Stimulated activated CD8-positive, alpha-beta memory T cell treated with anti-CD3 and anti-CD28 coated beads, Interleukin-12 subunit alpha, Interleukin-12 subunit beta, amount 100 ng/mL, for 1 hour (primary cell): ENCODE measurements around the gene COL23A1.
A peak's percentile ranks its signal among the peaks of the same experiment; 100 is the strongest.

Experiments used
- DNase-seq: peaks from one replicate; pipeline ENCODE4 v3.0.0-alpha.2; 2020; ENCODE audit warnings: low read depth

The COL23A1 gene

DNA sequence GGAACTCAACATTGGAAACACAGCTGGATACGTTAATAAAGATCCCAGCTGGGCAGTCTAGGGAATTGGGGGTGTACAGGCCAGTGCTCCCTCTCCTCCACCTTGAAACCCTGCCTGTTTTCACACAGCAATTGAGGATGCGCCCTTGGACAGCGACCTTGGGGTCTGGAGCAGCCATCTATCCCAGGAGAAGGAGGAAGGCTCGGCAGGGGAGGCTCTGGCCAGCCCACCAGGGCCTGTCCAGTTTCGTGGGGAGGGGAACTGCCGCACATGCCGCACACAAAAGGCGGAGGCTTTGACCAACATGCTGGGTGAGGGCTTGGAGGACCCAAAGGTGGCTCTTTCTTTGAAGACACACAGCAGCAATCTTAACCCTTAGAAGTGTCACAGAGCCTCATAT lies 1.4 kb downstream of the COL23A1 start:
- DNase-seq = no peak

DNA sequence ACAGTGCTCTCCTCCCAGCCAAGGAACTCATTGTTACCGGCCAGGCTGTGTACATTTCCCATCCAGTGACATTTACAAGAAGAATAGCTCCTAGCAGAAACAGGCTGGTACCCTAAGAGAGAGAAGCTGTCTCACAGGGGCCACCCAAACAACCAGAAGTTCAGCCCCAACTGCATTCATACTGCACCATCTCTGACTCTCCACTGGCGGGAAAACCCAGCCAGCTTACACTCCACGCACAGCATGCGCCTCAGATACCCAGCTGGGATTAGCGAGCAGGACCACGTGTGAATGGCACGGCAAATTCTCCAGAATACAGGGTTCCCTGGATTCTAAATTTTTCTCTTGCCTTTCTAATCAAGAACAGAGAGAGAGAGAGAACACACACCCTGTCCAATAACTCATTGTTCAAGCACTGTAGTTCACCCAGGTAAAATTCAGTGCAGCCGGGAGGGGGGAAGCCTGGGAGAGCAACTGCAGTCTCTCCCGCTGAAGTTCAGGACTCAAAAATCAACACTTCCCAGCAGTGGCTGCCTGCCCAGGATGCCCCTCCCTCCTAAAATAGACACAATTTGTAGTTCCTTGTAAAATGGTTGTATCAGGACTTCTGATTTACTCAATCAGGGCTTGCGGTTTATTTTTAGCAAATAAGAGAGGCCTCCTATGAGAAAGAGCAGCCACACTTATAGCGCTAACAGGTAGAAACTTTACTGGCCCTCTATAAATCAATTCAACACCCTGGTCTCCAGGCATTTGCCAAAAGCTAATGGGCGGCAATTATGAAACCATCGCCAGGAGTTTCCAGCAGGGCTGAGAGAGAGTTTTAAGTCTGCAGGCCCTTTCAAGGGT lies 2.2 kb downstream of the COL23A1 start:
- DNase-seq = no peak

GRCh38 chr5:178586396-178586795 lies 3.8 kb downstream of the COL23A1 start:
- no peak for DNase-seq

- peak; percentile 19 for DNase-seq
These were observed 4.8 kb downstream of the COL23A1 start for GRCh38 chr5:178585421-178585820.

- no peak for DNase-seq
These were observed 6.9 kb downstream of the COL23A1 start for GRCh38 chr5:178583279-178583678.

DNA sequence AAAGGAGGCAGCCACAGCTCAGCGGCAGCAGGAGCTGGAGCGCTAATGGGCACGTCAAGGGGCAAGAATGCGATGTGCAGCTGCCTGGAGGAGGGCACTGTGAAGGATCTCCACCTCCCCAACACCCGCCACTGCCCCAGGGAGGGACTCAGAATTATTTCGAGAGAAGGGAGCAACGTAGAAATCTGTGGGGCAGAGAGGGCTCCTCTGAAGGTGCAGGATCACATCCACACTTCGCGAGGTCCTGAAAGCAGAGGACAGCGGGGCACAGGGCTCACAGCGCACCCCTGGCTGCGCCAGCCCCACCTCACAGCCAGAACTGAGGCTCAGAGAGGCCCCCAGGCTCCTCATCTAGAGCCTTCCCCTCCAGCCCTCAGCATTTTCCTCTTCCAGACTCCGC lies 7.9 kb downstream of the COL23A1 start:
- no peak for DNase-seq

GRCh38 chr5:178581621-178582020 lies 8.6 kb downstream of the COL23A1 start:
- no peak for DNase-seq

DNA sequence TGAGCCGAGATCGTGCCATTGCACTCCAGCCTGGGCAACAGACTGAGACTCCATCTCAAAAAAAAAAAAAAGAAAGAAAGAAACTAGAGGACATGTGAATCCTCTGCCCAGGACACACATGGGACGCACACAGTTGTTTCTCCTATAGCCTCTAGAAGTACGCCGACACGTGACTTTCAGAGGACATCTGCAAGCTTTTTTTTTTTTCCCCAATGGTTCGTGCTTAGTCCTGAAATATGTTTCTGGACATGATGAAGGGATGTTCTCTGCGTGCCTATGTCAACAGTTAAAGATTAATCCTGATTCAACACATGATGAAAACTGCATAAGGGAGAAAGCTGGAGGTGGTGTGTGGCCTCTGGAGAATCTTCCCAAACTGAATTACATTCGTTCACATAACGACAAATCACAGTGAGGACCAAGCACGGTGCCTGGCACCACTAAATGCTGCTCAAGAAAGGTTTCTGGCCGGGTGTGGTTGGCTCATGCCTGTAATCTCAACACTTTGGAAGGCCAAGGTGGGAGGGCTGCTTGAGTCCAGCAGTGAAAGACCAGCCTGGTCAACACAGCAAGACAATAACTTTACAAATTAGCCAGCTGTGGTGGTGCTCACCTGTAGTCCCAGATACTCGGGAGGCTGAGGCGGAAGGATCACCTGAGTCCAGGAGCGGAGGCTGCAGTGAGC lies 9.8 kb downstream of the COL23A1 start:
- DNase-seq = no peak

DNA sequence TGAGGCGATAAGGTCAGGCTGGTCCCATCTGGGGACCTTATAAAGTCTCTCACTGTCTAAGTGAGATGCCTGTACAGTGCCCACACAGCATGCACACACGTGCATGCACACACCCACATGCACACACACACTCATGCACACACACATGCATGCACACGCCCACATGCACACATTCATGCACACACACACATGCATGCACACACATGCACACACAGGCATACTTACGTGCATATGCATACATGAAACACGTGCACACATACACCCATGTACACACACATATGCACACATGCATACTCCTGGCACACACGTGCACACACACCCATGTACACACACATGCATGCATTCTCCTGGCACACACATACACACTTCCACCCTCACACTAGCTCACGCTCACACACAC lies 12.2 kb downstream of the COL23A1 start:
- no peak for DNase-seq

GRCh38 chr5:178577376-178577839 lies 12.8 kb downstream of the COL23A1 start:
- DNase-seq = no peak

DNA sequence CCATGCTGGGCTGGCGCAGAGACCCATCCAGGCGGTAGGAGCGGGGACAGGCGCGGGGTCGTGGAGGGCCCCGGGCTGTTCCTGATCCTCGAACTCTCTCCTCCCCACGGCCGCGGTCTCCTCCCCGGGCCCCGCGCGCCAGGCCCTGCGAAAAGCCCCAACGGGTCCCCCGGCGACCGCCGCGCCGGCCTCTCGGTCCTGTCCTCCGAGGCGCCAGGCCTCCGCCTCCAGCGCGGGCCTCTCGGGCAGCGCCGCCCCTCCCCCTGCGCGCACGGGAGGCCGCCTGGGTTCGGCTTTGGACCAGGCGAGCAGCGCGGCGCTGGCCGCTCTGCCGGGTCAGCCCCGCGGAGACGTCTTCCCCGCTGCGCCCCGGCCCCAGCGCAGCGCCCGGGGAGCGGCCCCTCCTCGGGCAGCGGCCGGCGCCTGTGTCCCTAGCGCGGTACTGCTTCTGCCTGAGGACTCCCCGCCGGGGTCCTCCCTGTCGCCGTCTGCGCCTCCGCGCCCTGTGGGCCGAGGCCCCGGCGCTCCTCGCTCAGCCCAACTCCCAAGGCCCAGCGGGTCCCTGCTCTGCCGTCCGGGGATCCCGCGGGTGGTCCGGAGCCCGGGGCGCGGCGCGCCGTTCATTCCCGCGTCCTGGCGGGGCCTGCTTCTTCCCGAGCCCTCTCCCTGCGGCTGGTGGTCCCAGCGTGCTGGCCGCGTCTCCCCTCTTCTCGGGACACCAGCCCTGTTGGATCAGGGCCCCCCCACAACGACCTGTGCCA lies 13.4 kb downstream of the COL23A1 start:
- no peak for DNase-seq

- no peak for DNase-seq
These were observed 17.0 kb downstream of the COL23A1 start for GRCh38 chr5:178573216-178573615.

- DNase-seq = no peak
These were observed 17.6 kb downstream of the COL23A1 start for GRCh38 chr5:178572617-178573016.

DNA sequence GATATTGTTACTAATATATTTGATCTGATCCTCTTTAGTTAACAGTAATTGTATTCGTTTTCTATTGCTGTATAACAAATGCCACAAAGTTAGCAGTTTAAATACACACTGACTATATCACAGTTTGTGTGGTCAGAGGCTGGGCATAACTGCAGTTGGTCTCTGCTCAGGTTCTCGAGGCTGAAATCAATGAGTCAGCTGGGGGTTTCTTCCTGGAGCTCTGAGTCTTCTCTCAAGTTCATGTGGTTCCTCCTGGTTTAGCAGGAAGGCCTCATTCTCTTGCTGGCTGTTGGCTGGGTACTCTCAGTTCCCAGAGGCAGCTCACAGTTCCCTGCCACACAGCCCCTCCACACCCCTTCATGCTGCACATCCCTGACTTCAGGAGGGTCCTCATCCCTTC lies 20.7 kb downstream of the COL23A1 start:
- DNase-seq = no peak

DNA sequence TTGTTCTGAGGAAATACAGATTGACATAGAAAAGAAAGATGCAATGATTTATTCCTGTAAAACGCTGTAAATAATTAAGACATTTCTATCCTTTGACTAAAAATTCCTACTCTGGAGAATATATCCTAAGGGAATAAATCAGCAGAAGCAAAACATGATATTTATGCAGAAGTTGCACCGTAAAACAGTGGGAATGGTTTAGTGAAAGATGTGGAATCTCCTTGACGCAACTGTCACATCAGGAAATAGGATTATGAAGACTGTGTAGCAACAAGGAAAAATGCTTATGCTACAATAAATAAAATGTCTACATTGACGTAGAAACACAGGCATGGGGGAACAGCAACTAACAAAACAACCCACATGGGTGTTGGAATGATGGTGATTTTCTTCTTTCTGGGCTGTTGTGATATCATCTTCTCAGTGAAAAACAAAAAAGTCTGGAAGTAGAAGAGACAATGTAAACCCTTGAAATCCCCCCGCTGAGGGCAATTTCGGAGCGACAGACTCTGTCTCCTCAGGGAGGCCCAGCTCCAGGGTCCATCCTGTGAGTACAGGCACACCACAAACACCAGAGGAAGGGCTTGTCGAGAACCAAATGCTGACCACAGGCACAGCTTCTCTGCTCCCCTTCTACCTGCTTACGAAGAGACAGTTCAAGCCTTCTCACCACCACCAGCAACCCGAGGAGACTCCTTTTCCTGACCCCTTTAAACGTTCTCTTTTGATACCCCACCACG lies 25.2 kb downstream of the COL23A1 start:
- DNase-seq = no peak

DNA sequence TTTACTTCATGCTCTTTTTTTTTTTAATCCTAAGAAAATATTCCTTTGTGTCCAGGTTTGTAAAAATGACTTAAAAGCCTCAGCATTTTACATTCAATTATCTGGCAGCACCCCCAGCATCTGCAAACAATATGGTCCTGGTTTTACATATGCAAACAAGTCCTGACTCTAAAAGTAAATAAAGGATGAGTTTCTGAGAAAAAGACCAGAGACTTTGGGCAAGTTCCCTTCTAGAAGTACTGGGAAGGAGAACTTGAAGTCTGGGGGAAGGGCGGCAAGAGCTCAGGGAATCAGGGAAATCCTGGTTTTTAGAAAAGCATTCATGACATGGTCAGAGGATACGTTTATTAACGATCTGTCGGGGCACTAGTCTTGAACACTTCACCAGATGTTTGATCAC lies 25.8 kb downstream of the COL23A1 start:
- DNase-seq = no peak

GRCh38 chr5:178563621-178564020 lies 26.6 kb downstream of the COL23A1 start:
- no peak for DNase-seq

- DNase-seq = no peak
These were observed 28.4 kb downstream of the COL23A1 start for GRCh38 chr5:178561746-178562264.

DNA sequence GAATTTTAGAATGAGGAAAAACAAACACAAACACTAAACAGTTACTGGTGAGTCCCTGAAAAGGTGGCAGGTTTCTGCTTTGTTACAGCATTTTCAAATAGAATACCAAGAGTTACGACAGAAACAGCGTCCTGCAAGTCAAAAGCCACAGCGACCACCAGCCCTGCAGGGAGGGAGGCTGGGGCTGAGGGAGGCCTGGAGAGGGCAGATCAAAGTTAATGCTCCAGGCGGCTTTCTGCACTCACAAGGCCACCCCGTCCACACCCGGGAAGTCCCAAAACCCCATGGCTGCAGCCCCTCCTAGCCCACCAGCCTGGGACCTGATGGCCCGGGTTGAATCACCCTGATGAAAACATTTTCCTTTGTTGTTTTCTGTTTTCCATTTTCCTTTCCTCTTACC lies 29.3 kb downstream of the COL23A1 start:
- DNase-seq = no peak

DNA sequence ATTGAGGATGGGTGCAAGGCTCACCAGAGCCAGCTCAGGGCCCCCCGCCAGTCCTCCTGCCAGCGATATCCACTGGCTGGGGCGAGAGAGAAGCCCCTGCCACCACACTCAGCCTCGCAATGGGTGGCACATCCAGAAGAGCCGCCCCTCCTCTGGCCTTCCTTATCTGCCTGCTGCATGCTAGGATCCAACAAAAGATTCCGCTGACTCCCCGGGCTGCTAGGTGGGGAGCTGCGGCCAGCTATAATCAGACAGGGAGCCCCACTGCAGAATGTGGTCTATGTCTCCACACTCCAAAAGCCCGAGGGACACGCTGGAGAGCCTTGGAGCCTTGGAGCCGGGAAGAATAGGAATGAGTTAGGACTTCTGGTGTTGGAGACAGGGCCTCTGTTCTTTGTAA lies 32.8 kb downstream of the COL23A1 start:
- no peak for DNase-seq

- DNase-seq = no peak
These were observed 34.4 kb downstream of the COL23A1 start for GRCh38 chr5:178555771-178556211.

DNA sequence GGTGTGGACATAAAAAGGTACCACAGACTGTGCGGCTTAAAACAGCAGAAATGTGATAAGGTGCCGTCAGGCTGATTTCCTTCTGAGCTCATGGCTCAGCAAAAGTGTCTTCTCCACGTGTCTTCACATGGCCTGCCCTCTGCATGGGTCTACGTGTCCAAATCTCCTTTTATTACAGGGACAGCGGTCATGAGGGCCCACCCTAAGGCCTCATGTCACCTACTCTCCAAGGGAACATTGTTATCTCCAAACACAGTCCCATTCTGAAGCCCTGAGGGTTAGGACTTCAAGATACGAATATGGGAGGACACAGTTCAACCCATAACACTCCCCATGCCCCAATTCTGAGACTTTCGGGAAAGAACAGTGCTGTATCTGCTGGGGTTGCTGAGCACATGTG lies 35.2 kb downstream of the COL23A1 start:
- no peak for DNase-seq
